GM23248 (cell line): ENCODE measurements around the gene TWSG1.

ENCODE experiments used
- EZH2 ChIP-seq: fragments of 200-600 bp; sonication (generic); IDR thresholded peaks from 2 replicates; pipeline ENCODE4 v1.6.1; 2018; ENCODE audit warnings: antibody characterized with exemption, mild to moderate bottlenecking; ENCODE audit not compliant: insufficient read depth, poor library complexity, severe bottlenecking
- EZH2phosphoT487 ChIP-seq: fragments of 200-600 bp; sonication (generic); IDR thresholded peaks from 2 replicates; pipeline ENCODE4 v1.6.1; 2018; ENCODE audit warnings: antibody characterized with exemption, moderate library complexity, mild to moderate bottlenecking, low read depth; ENCODE audit not compliant: insufficient read depth

- TF ChIP-seq EZH2 (no peak), EZH2phosphoT487 (no peak)
These were observed 40.6 kb upstream of the TWSG1 start for GRCh38 chr18:9293948-9294347.
